Activated T-helper 1 cell treated with Interleukin-2 at 50 U/mL for 16 hours (primary cell): ENCODE results near the gene DIPK1C.

Experiments
- DNase-seq: peaks from one replicate; pipeline ENCODE4 v3.0.0-alpha.2; 2020; ENCODE audit warnings: low read depth

DIPK1C gene

GRCh38 chr18:74482697-74483096 is 25.6 kb upstream of the DIPK1C start:
- DNase-seq = no peak

- no peak for DNase-seq
Measured at GRCh38 chr18:74480149-74480651, 23.1 kb upstream of the DIPK1C start.

- no peak for DNase-seq
Measured at GRCh38 chr18:74479486-74480148, 22.5 kb upstream of the DIPK1C start.

GRCh38 chr18:74478880-74479279 is 21.8 kb upstream of the DIPK1C start:
- DNase-seq = no peak

GRCh38 chr18:74478316-74478715 is 21.2 kb upstream of the DIPK1C start:
- no peak for DNase-seq

GRCh38 chr18:74477771-74478170 is 20.7 kb upstream of the DIPK1C start:
- no peak for DNase-seq

GRCh38 chr18:74476140-74476539 is 19.0 kb upstream of the DIPK1C start:
- no peak for DNase-seq

- DNase-seq = no peak
Measured at GRCh38 chr18:74473976-74474640, 17.0 kb upstream of the DIPK1C start.

- DNase-seq = no peak
Measured at GRCh38 chr18:74472312-74472711, 15.2 kb upstream of the DIPK1C start.

GRCh38 chr18:74468547-74469061 is 11.5 kb upstream of the DIPK1C start:
- DNase-seq = no peak

GRCh38 chr18:74465775-74466174 is 8.7 kb upstream of the DIPK1C start:
- no peak for DNase-seq

- DNase-seq = no peak
Measured at GRCh38 chr18:74463983-74464382, 6.9 kb upstream of the DIPK1C start.

GRCh38 chr18:74463254-74463653 is 6.1 kb upstream of the DIPK1C start:
- no peak for DNase-seq

GRCh38 chr18:74460825-74461224 is 3.7 kb upstream of the DIPK1C start:
- no peak for DNase-seq

GRCh38 chr18:74459889-74460288 is 2.8 kb upstream of the DIPK1C start:
- DNase-seq = no peak

- DNase-seq = no peak
Measured at GRCh38 chr18:74457725-74458421, 765 bp upstream of the DIPK1C start.

GRCh38 chr18:74456349-74457042 is 612 bp downstream of the DIPK1C start:
- no peak for DNase-seq

GRCh38 chr18:74456017-74456348 is 1.1 kb downstream of the DIPK1C start:
- no peak for DNase-seq

- DNase-seq = no peak
Measured at GRCh38 chr18:74455386-74455785, 1.7 kb downstream of the DIPK1C start.

- DNase-seq = no peak
Measured at GRCh38 chr18:74454279-74454751, 2.8 kb downstream of the DIPK1C start.

GRCh38 chr18:74453642-74454198 is 3.4 kb downstream of the DIPK1C start:
- no peak for DNase-seq

- DNase-seq = no peak
Measured at GRCh38 chr18:74453016-74453566, 4.0 kb downstream of the DIPK1C start.
